GM18511 (cell line): ENCODE results near the gene CXADR.
A peak's percentile ranks its signal among the peaks of the same experiment; 100 is the strongest.

Experiments
- ATAC-seq: cut with Tn5 transposase; IDR thresholded peaks from one replicate; pipeline ENCODE4 v1.9.1; 2021; ENCODE audit warnings: mild to moderate bottlenecking, moderate library complexity; ENCODE audit not compliant: unreplicated experiment

The CXADR gene

DNA sequence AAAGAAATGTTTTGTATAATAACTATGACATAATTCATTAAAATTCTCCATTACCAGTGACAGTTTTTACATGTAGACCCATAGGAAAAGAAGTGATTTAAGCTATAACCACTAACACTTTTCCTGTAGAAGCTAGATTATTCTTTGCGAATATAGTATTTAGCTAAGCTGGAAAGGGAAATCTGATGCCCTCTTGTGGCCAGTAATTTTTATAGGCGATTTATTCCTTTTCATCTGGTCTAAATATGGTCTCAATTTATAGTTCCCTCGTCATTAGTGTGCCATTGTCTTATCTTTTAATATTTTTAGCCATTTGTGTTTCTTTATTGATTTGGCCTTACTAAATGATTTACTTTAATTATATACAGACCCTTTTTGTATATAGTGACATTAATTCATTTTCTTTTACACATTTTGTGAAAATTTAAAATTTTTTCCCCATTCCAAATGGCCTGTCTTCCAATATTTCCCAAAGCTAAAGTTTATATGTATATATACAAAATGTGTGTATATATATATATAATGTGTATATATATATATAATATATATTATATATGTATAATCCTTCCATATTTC is 73.1 kb downstream of the CXADR start:
- no peak for ATAC-seq

DNA sequence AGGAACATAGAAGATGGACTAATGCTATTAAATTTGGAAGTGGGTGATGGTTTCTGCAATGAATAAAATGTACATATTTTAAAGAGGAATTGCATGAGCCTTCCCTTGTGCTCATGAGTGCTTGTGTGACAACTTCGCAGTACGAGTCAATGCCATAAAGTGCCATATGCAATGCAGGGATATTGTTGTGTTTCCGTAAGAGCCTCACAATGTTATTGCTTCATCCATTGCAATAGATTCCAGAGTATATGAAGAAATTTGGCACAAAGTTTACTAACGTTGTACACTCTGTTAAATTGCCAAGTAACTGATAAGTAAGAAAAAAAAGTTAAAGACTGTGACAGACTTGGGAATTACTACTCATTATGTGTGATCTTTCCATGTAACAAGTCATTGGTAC is 77.6 kb downstream of the CXADR start:
- ATAC-seq, result no peak

- no peak for ATAC-seq
Observed at GRCh38 chr21:17597680-17598079, 84.8 kb downstream of the CXADR start.

- peak; percentile 85 for ATAC-seq
Observed at GRCh38 chr21:17598437-17598836, 85.6 kb downstream of the CXADR start.

- ATAC-seq, result no peak
Observed at GRCh38 chr21:17602874-17603273, 90.0 kb downstream of the CXADR start.

DNA sequence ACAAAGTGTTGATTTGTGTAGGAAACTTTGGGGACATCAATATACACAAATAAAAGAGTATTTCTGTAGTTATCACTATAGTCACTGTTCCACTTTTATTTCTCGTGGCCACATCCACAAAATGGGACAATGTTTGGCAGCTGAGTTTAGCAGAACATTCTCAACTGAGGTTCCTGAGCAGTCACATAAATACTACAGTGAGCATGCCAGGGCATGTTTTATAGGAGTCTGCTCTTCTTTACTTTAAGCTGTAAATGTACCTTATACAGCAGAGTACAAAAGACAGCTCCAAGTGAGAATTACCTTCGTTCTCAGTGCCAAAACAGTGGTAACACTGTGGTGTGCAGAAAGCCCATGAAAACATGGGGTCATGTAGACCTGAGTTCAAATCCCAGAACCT is 94.8 kb downstream of the CXADR start:
- ATAC-seq, result no peak

DNA sequence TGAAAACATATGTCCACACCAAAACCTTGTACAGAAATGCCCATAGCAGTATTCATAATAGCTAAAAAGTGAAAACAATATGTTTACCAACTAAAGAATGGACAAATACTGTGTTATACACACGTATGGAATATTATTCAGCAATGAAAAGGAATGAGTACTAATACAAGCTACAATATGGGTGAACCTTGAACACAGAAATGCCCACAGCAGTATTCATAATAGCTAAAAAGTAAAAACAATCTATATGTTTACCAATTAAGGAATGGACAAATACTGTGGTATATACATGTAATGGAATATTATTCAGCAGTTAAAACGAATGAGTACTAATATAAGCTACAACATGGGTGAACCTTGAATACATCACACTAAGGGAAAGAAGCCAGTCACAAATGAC is 96.8 kb downstream of the CXADR start:
- no peak for ATAC-seq

DNA sequence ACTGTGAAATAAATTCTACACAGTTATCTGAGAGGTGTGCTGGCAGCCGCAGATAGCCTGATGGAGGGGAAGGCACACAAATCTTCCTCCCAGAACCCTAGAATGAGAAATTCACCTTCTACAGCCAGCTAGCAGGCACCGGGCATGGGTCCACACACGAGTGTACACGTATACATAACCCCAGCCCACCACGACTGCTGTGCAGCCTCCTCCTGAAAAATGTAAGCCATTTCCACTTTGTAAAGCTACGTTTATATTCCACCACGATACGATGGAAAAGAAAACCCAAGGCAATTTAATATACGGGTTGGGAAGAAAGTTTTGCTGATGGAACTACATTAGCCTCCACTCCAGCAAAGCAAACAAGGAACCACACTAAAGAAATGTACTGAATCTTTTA is 98.1 kb downstream of the CXADR start:
- ATAC-seq, result no peak

- peak; percentile 65 for ATAC-seq
Observed at GRCh38 chr21:17611414-17612022, 98.7 kb downstream of the CXADR start.

GRCh38 chr21:17612023-17612564 is 99.3 kb downstream of the CXADR start:
- ATAC-seq, result peak; percentile 19

DNA sequence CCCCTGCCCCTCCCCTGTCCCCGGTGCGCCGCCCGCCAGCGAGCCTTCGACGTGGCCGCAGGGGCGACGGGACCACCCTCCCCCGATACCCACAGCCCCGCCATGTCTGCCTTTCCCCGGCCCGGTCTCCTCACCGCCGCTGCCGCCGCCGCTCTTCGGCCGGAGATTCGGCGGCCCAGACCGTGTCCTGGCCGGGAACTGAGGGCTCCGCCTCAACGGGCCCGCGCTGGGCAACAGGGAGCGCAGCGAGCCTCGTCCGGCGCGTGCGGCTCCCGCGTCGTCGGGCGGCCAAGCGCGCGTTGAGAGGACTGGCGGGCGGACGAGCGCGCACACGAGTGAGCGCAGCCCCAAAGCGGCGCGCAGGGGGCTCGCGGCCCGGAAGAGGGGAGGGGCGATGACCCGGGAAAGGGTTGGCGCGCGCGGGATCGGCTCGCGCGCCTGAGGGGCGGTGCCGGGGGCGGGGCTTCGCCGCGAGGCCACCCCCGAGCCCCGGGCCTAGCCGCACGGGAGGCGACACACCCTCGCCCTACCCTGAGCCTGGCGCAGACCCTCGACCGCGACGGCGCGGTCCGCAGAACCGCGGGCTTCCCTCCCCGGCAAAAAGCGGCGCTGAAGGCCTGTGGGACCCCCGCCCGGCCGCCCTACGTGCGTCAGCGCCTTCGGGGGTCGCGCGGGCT is 99.9 kb downstream of the CXADR start, which contains the start of gene BTG3:
BTG3 (minus strand) TSS at position 337 of the 677 bp plus-strand sequence. CDS start 3,757 bp downstream, outside the sequence.
- ATAC-seq, result peak; percentile 76

DNA sequence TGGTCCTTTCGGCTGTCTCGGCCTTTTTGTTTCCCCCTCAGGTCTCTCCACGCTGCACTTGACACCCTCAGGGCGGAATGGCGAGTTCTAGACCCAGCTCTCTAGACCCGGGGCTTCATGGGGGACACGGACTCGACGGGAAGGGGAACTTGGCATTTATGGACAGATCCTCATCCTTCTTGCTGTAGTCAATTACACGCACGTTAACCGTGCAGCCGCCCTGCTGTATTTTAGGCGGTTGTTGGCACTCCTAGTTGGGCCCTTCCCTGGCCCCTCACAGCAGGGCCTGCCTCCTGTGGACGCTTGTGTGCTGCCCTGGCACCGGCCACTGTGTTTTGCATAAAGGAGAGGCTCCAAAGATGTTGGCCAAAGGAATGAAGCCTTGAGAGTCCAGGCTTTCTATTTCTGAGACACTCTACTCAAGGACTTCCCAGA is 100.4 kb downstream of the CXADR start:
- peak; percentile 0 for ATAC-seq

GRCh38 chr21:17616831-17617230 is 104.0 kb downstream of the CXADR start:
- ATAC-seq, result no peak

DNA sequence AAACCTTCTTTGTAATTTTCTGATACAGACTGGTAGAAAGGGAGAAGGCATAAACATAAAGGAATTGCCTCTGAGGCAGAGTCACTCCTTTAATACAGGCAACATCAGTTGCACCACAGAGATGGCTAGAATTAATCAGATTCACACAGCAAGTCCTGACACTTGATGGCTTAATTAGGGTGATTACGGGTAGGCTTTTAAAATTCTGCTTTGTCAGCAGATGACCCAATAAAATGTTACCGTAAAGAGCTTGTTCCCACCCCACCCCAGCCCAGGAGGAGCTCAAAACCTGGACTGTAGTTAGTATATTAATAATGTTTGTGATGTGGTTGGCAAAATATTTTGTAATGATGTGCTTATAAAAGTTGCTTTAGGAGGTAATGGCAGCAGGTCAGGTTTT is 109.2 kb downstream of the CXADR start:
- ATAC-seq, result no peak

GRCh38 chr21:17631195-17631594 is 118.4 kb downstream of the CXADR start:
- ATAC-seq, result no peak

- ATAC-seq, result no peak
Observed at GRCh38 chr21:17636711-17637110, 123.9 kb downstream of the CXADR start.

DNA sequence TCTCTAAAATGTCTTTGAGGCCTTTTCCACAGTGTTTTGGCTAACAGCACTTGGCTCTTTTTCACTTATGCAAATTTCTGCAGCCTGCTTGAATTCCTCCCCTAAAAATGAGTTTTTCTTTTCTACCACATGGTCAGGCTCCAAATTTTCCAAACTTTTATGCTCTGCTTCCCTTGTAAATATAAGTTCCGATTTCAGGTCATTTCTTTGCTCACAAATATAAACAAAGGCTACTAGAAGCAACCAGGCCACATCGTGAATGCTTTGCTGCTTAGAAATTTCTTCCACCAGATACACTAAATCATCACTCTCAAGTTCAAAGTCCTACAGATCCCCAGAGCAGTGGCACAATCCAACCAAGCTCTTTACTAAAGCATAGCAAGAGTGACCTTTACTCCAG is 128.0 kb downstream of the CXADR start:
- ATAC-seq, result no peak
